Uterus (tissue), 4 donors: ENCODE results near the gene NRARP. TPM values are rescaled to one million over a fixed set of nuclear protein-coding genes. Genes with fewer than 3 reads are reported as not detected.

Experiments used
- DNase-seq, 2 donors: peaks; one replicate each; pipeline ENCODE4 v3.0.0-alpha.2; 2019 to 2020
- H3K27ac ChIP-seq, 2 donors: fragments of 200-600 bp; sonication (generic); 1 replicate in 1 of 2; 2 replicates in 1 of 2; pipeline ENCODE4 v1.5.1; 2016 to 2018
- H3K27me3 ChIP-seq, 2 donors: fragments of 200-600 bp; sonication (generic); one replicate each; pipeline ENCODE4 v1.5.1; 2018 to 2019; ENCODE audit warnings: control low read depth in 1 of 2
- H3K36me3 ChIP-seq, 2 donors: fragments of 200-600 bp; sonication (generic); one replicate each; pipeline ENCODE4 v1.5.1; 2019; ENCODE audit warnings: control low read depth in 1 of 2
- H3K4me1 ChIP-seq, 2 donors: fragments of 200-600 bp; sonication (generic); one replicate each; pipeline ENCODE4 v1.5.1; 2018 to 2019; ENCODE audit warnings: control low read depth in 1 of 2
- H3K4me3 ChIP-seq, 2 donors: fragments of 200-600 bp; sonication (generic); 1 replicate in 1 of 2; 2 replicates in 1 of 2; pipeline ENCODE4 v1.5.1; 2018 to 2019; ENCODE audit warnings: mild to moderate bottlenecking in 1 of 2
- H3K9me3 ChIP-seq, 2 donors: fragments of 200-600 bp; sonication (generic); one replicate each; pipeline ENCODE4 v1.5.1; 2019; ENCODE audit warnings: control low read depth in 1 of 2
- CTCF ChIP-seq, 4 experiments: fragments of 200-600 bp in 2 of 4; fragments of 450-650 bp in 2 of 4; sonication (generic) in 2 of 4; IDR thresholded peaks; one replicate each; pipeline ENCODE4 v1.5.1; 2016 to 2019; ENCODE audit warnings: antibody characterized with exemption in 4 of 4, mild to moderate bottlenecking in 2 of 4, moderate library complexity in 1 of 4
- POLR2A ChIP-seq, 2 donors: fragments of 450-650 bp; IDR thresholded peaks; one replicate each; pipeline ENCODE4 v1.6.1; 2016; ENCODE audit warnings: antibody characterized with exemption in 2 of 2, mild to moderate bottlenecking in 1 of 2, moderate library complexity in 1 of 2
- intact Hi-C: fragments of 100-400 bp; cut with DNase I; formaldehyde crosslinking; loops from one replicate; pipeline ENCODE4 v1.15.1; 2023; ENCODE audit warnings: low total_unique reads
- total RNA-seq, 4 donors: library from RNA; depleted of rRNA in 3 of 4; stranded (reverse); fragments of >200 nt in 3 of 4; gene quantifications; one replicate each; pipeline versions ENCODE4 v1.1.0 to v1.2.4, GENCODE V29; 2014 to 2023
- donor health status: DM: yes; HTN: yes; CAD: no.

NRARP gene
- total RNA-seq, 4 donors from 2014 or later: 0.29 to 16.5 (median 11.4) TPM

GRCh38 chr9:137311986-137312851, 10.1 kb upstream of the NRARP start:
- Histone ChIP-seq H3K9me3 (no peaks in the 10 kb centered on the region), H3K4me1 (peaks cover 0 to 16% of the 10 kb centered on the region in 2 donors), H3K27ac (no peak overlapping the region), H3K4me3 (no peak overlapping the region), H3K27me3 (peaks cover 0 to 9% of the 10 kb centered on the region in 2 donors), H3K36me3 (no peaks in the 10 kb centered on the region)
- no peak for TF ChIP-seq CTCF (IDR thresholded peaks at IDR 0.05)
- TF ChIP-seq POLR2A (IDR thresholded peaks at IDR 0.05): no peak
- intact Hi-C loops: no loop called here
- DNase-seq: peak in 1 of 2 donors; percentile 14

GRCh38 chr9:137311171-137311985, 9.3 kb upstream of the NRARP start:
- no peak for DNase-seq
- intact Hi-C loops: no loop called here
- Histone ChIP-seq H3K9me3 (no peaks in the 10 kb centered on the region), H3K4me3 (no peak overlapping the region), H3K36me3 (no peaks in the 10 kb centered on the region), H3K27ac (no peak overlapping the region), H3K27me3 (peaks cover 0 to 3% of the 10 kb centered on the region in 2 donors), H3K4me1 (peaks cover 0 to 23% of the 10 kb centered on the region in 2 donors)
- TF ChIP-seq POLR2A (IDR thresholded peaks at IDR 0.05) (no peak), CTCF (IDR thresholded peaks at IDR 0.05) (no peak)

GRCh38 chr9:137310189-137311052, 8.3 kb upstream of the NRARP start:
- Histone ChIP-seq H3K4me1 (peaks cover 0 to 18% of the 10 kb centered on the region in 2 donors), H3K27ac (no peak overlapping the region), H3K9me3 (no peaks in the 10 kb centered on the region), H3K36me3 (no peaks in the 10 kb centered on the region), H3K4me3 (no peak overlapping the region), H3K27me3 (peaks cover 0 to under 1% of the 10 kb centered on the region in 2 donors)
- TF ChIP-seq CTCF (IDR thresholded peaks at IDR 0.05) (no peak), POLR2A (IDR thresholded peaks at IDR 0.05) (no peak)
- DNase-seq: no peak
- intact Hi-C loops: no loop called here

GRCh38 chr9:137309368-137310188, 7.5 kb upstream of the NRARP start:
- Histone ChIP-seq H3K9me3 (no peaks in the 10 kb centered on the region), H3K4me3 (no peak overlapping the region), H3K27me3 (peaks cover 0 to 3% of the 10 kb centered on the region in 2 donors), H3K27ac (no peak overlapping the region), H3K4me1 (peaks cover 0 to 25% of the 10 kb centered on the region in 2 donors), H3K36me3 (no peaks in the 10 kb centered on the region)
- TF ChIP-seq POLR2A (IDR thresholded peaks at IDR 0.05) (no peak), CTCF (IDR thresholded peaks at IDR 0.05) (no peak)
- intact Hi-C loops: loop anchor here (10.0 kb wide), 1 partner anchor 105 kb away; no protein-coding TSS in a partner anchor
- DNase-seq: no peak
